WI38 (cell line): ENCODE measurements around the gene PRR15.

Experiments
- H3K4me3 ChIP-seq: 2 replicates; pipeline ENCODE4 v1.5.1; 2011; ENCODE audit warnings: low read depth, mild to moderate bottlenecking, control low read depth, low read length
- TF ChIP-seq, protein P1 (sequence below): IDR thresholded peaks from 2 replicates; pipeline ENCODE4 v1.5.1; 2012; ENCODE audit warnings: low read depth, mild to moderate bottlenecking, control low read depth, low read length

PRR15 gene

DNA sequence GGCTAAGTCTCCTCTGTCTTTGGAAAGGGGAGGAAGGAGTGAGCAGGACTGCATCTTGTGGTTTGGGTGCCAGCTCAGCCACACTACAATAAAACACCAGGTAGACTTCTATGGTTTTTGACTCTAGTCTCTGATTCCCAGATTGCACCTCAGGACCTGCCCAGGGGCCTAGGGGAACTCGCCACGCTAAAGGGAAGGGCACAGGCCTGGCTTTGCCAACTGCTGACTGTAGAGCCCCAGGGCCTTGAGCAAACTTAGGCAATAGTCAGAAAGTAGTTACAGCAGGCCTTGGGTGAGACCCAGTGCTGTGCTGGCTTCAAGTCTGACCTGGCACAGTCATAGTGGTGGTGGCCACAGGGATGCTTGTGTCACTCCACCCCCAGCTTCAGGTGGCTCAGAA, 24.2 kb upstream of the PRR15 start:
- TF ChIP-seq, protein P1, sequence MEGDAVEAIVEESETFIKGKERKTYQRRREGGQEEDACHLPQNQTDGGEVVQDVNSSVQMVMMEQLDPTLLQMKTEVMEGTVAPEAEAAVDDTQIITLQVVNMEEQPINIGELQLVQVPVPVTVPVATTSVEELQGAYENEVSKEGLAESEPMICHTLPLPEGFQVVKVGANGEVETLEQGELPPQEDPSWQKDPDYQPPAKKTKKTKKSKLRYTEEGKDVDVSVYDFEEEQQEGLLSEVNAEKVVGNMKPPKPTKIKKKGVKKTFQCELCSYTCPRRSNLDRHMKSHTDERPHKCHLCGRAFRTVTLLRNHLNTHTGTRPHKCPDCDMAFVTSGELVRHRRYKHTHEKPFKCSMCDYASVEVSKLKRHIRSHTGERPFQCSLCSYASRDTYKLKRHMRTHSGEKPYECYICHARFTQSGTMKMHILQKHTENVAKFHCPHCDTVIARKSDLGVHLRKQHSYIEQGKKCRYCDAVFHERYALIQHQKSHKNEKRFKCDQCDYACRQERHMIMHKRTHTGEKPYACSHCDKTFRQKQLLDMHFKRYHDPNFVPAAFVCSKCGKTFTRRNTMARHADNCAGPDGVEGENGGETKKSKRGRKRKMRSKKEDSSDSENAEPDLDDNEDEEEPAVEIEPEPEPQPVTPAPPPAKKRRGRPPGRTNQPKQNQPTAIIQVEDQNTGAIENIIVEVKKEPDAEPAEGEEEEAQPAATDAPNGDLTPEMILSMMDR, result no peak
- no peak overlapping the region for H3K4me3 ChIP-seq

- H3K4me3 ChIP-seq, result no peak overlapping the region
- TF ChIP-seq, protein P1, result no peak
Measured at GRCh38 chr7:29547421-29547820, 16.2 kb upstream of the PRR15 start.

- TF ChIP-seq, protein P1, result no peak
Measured at GRCh38 chr7:29548823-29549222, 14.8 kb upstream of the PRR15 start.

GRCh38 chr7:29552392-29552791, 11.2 kb upstream of the PRR15 start:
- no peak overlapping the region for H3K4me3 ChIP-seq
- TF ChIP-seq, protein P1, result no peak

More at GRCh38 chr7:29548823-29549222, 14.8 kb upstream of the PRR15 start:
- no peak overlapping the region for H3K4me3 ChIP-seq

GRCh38 chr7:29555061-29555460, 8.6 kb upstream of the PRR15 start:
- H3K4me3 ChIP-seq, result no peak overlapping the region
- TF ChIP-seq, protein P1, result no peak

DNA sequence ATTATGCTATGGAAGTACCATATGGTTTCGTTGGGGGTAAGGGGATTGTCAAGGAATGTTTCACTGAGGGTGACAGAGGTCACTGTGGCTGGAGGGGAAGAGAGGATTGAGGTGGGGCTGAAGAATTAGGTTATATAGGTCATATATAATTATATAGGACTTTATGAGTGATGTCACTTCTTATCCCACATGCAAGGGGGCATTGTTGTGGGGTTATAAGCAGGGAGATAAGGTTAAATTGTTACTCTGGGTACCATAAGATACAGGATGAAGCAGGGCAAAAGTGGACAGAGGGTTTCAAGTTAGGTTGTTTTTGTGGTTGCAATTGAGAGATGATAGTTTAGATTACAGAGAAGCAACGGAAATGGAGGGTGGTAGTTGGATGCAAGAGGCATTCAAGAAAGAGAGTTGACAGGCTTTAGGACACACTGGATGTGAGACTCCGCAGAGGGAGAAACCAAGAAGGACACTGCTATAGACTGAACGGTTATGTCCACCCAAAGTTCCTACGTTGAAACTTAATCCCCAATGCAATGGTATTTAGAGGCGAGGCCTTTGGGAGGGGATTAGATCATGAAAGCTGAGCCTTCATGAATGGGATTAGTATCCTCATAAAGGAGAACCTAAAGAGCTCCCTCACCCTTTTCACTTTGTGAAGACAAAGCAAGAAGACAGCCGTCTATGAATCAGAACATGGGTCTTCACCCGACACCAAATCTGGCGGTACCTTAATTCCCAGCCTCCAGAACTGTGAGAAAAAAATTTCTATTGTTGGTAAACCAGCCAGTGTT, 7.0 kb upstream of the PRR15 start:
- no peak overlapping the region for H3K4me3 ChIP-seq
- TF ChIP-seq, protein P1, result no peak

DNA sequence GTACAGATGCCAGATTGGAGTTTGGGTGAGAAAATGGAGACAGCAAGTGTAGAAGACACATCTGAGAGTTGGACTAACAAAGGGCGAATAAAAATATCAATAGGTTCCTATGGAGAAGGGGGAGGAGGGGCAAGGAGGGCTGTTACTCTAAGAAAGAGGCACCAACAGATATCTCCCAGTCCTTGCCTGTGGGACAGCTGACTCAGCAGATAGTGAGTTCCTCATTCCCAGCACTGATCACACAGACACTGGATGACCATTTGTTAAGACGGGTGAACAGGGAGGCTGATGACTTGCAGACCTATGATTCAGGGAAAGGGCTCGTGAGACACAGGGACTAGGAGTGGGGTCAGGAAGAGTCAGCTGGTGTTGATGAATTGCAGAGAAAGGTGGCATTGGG, 5.7 kb upstream of the PRR15 start:
- no peak overlapping the region for H3K4me3 ChIP-seq
- TF ChIP-seq, protein P1, result no peak
